Measurements from ENCODE around the gene TSHZ3.

TSHZ3 gene

GRCh38 chr19:31312009-31312676 lies 37.1 kb downstream of the TSHZ3 start:
- DNase-seq = peak; percentile 75

DNA sequence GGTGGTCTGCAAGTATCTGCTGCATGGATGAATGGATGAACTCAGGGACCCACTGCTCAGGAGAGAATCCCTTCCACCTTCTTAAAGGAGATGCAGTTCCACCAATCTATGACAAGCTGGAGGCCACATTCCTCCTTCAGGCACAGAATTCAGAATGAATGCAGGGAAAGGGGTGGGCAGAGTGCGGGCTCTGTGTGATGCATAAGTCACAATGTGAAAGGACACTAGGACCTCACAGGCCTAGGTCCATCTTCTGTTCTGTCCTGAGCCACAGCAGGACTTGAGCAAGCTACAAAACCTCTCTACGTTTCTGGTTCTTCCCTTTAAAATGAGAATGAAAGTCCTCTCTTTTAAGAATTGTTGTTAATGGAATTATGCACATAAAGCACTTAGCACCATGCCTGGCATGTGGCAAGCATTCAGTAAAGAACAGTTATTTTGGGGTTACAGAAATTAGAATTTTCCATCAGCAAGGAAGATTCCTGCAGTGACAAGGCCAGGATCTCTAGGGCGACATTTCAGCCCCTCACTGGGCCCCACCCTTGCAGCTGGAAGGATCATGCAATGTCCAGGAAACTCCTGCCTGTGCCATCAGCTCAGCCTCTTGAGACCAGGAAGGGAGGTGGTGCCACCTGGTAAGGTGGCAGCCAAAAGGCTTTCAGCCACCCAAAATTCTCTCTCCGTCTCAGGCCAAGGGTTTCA lies 38.7 kb downstream of the TSHZ3 start:
- DNase-seq = no peak

GRCh38 chr19:31308781-31309180 lies 40.5 kb downstream of the TSHZ3 start:
- no peak for DNase-seq

- no peak for DNase-seq
Measured at GRCh38 chr19:31307071-31307669, 42.1 kb downstream of the TSHZ3 start.

DNA sequence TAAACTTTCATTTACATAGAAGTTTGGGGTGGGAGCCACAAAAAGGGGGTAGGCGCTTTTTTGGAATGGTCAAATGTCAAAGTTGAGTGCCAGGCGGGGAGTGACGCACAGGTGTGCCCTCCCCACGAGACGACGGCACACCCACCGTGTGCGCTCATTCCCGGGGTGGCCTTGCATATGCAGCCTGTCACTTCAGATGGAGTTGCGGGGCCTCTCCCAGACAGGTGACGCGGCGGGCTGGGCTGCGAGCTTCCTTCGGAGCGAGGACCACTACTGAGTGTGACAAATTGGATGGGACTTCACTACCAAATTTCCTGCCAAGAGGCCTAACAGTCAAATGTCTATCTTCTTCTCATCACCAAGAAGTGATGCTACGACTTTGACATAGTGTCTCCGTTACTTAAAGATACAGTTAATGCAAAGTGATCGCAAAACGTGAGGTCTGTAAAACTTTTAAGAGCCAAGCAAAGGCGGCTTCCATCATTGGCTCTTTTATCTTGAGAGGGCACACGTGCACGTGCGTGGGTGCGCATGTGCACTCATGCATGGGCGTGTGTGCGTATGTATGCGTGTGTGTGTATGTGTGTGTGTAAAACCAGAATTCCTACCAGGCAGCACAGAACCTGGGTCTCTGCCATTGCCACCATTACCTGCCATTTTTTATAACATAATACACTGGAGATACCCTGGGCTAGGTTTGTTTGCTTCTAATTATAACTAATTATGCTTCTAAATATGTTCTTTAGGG lies 43.1 kb downstream of the TSHZ3 start:
- DNase-seq = no peak

DNA sequence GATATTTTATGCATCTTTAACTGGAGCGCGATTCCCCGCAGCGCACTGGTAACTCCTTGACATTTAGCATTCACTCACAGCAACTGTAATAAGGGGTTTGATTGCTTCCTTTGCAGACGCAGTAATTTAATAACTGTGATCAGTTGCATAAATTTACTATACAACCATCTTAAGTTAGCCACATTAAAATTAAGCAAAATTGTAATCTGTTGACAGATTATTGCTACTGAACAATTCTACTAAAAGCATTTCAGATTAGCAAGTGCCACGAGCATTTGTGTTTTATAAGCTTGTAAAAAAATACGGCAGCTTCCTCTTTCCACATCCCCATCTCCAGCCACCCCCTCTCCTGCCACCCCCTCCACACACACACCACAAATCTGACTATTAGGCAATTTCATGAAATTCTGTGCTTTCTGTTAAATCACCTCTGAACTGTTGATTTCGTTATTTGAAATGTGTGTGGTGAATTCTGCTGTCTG lies 44.4 kb downstream of the TSHZ3 start:
- no peak for DNase-seq

GRCh38 chr19:31303262-31303815 lies 45.9 kb downstream of the TSHZ3 start:
- DNase-seq = no peak

GRCh38 chr19:31301306-31301980 lies 47.8 kb downstream of the TSHZ3 start:
- no peak for DNase-seq

DNA sequence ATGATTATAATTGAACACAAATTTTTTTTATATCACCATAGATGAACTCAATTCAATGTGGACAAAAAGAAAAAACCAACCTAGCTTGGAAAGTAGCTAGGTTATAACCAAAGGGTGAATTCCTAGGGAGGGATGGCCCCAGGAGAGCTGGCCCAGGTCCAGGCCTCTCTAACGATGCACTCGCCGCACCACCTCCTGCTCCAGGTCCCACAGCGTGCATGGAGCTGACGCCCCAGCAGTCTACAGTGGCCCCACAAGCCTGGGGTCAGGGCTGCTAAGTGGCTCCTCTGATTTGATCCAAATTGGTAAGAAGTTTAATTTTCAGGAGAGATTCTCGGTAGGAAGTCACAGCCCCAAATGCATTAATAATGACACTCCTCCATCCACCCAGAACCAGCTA lies 48.8 kb downstream of the TSHZ3 start:
- no peak for DNase-seq

DNA sequence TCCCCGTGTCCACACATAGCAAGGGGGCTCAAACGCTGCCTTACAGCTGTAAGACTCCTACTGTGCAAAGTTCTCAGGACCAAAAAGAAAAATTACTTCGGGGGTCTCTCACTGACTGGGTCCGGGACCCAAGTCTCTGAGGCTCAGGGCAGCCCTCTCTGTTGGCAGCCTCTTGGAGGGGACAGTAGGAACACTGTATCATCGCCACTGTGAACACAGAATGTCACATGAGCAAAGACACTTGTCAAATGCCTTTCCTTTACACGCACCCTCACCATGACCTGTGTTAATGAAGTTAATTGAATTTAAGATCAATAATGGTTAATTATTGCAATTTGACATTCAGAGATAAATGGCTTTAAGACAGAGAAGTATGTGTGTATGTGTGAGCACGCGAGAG lies 49.6 kb downstream of the TSHZ3 start:
- DNase-seq = no peak

DNA sequence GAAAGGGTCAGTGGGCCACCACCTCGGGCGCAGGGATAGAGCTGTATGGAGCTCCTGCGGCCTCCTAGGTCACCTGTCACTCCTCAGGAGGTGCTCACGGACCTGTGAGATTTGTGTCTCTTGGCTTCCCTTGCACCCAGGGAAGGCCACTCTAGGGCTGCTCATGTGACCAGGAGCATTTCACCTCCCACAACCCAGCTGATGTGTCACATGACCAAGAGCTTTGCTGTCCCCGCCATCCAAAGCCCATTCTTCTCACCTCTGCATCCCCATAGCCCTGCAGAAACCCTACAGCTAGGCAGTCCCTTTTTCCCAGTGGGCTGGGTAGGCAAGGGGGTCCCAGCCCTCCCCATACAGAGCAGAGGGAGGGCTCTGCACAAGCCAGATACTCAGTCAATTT lies 51.2 kb downstream of the TSHZ3 start:
- no peak for DNase-seq

- no peak for DNase-seq
Measured at GRCh38 chr19:31296741-31297390, 52.4 kb downstream of the TSHZ3 start.

- DNase-seq = no peak
Measured at GRCh38 chr19:31294189-31294588, 55.0 kb downstream of the TSHZ3 start.

GRCh38 chr19:31292639-31293185 lies 56.5 kb downstream of the TSHZ3 start:
- DNase-seq = no peak

DNA sequence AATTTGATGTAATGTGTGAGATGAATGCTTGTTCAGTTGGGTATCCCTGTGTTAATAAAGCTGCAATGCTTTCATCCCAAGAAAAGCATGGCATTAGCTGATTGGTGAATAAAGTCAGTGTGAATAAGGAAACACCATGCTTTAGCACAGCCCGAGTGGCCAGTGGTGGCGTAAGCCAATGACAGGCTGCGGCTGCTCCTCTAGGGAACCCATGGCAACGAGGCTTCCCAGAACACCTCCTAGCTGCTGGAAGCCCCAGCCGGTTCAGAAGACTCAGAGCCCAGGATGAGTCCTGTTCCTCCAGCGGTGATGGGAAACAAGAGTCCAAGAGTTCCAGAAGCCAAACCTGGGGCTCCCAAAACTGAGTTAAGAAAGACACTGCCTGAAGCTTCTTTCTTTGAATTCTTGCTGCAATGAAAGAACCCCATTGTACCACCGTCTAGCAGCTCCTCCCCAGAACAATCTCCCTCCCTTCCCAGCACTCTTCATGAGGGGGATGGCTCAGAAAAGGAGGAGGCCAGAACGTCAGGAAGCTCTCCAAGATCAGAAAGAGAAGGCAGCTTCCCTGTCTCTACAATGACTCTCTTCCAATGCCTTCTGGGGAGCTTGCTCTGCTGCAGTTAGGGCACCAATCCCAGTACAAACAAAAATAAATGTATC lies 58.2 kb downstream of the TSHZ3 start:
- no peak for DNase-seq

GRCh38 chr19:31289976-31290375 lies 59.3 kb downstream of the TSHZ3 start:
- DNase-seq = no peak

- DNase-seq = no peak
Measured at GRCh38 chr19:31289381-31289880, 59.8 kb downstream of the TSHZ3 start.

- no peak for DNase-seq
Measured at GRCh38 chr19:31286491-31286890, 62.7 kb downstream of the TSHZ3 start.

DNA sequence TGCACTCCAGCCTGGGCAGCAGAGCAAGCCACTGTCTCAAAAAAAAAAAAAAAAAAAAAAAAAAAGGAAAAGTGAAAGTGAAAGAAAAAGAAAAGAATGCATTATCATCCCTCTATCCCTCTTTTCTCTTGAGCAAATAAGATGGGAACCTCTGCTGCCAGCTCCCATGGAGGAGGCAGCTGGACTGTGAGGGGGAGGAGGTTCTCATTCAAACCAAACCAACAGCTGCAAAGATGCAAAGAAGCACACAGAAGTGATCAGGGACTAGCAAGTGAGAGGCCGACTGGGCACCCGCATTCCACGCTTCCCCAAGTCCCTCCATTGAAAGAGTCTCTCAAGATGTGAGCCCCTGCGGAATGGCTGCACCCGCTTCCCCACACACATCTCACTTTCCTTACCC lies 63.5 kb downstream of the TSHZ3 start:
- peak; percentile 40 for DNase-seq

- DNase-seq = no peak
Measured at GRCh38 chr19:31284621-31285020, 64.6 kb downstream of the TSHZ3 start.

- no peak for DNase-seq
Measured at GRCh38 chr19:31283701-31284100, 65.5 kb downstream of the TSHZ3 start.

All from fibroblast of skin of back (primary cell).